H1 (cell line): Measurements from ENCODE around the gene MGARP.

Experiments
- CREB1 ChIP-seq: IDR thresholded peaks from 2 replicates; pipeline ENCODE4 v1.6.1; 2012; ENCODE audit warnings: inconsistent platforms
- EZH2 ChIP-seq: fragments of 200-600 bp; sonication (generic); IDR thresholded peaks from 2 replicates; pipeline ENCODE4 v1.7.1; 2012; ENCODE audit warnings: low read depth, mild to moderate bottlenecking, moderate library complexity, low read length, inconsistent platforms; ENCODE audit not compliant: severe bottlenecking
- HDAC2 ChIP-seq, 2 experiments: fragments of 300-600 bp in 1 of 2; sonication (generic) in 1 of 2; IDR thresholded peaks; 2 replicates each; pipeline ENCODE4 v1.6.1; 2011 to 2012; ENCODE audit warnings: low read depth in 2 of 2, low read length in 2 of 2, mild to moderate bottlenecking in 2 of 2, moderate library complexity in 2 of 2, borderline replicate concordance in 1 of 2, inconsistent platforms in 1 of 2
- JUN ChIP-seq: IDR thresholded peaks from 2 replicates; pipeline ENCODE4 v1.6.1; 2011; ENCODE audit warnings: low read depth, mild to moderate bottlenecking, improper control_type of control experiment, low read length
- TCF12 ChIP-seq: IDR thresholded peaks from 2 replicates; pipeline ENCODE4 v1.6.1; 2011; ENCODE audit warnings: low read depth, mild to moderate bottlenecking, low read length
- YY1 ChIP-seq: IDR thresholded peaks from 2 replicates; pipeline ENCODE4 v1.6.1; 2011; ENCODE audit warnings: low read depth, mild to moderate bottlenecking, low read length
- TF ChIP-seq, protein P1 (sequence below), 3 experiments: IDR thresholded peaks; 1 replicate in 2 of 3; 2 replicates in 1 of 3; pipeline versions ENCODE4 v1.5.1 to v1.6.1; 2011; ENCODE audit warnings: low read length in 3 of 3, mild to moderate bottlenecking in 3 of 3, inconsistent platforms in 2 of 3, low read depth in 1 of 3, moderate library complexity in 1 of 3; ENCODE audit not compliant: insufficient read depth in 1 of 3; ENCODE audit errors: control extremely low read depth in 1 of 3

DNA sequence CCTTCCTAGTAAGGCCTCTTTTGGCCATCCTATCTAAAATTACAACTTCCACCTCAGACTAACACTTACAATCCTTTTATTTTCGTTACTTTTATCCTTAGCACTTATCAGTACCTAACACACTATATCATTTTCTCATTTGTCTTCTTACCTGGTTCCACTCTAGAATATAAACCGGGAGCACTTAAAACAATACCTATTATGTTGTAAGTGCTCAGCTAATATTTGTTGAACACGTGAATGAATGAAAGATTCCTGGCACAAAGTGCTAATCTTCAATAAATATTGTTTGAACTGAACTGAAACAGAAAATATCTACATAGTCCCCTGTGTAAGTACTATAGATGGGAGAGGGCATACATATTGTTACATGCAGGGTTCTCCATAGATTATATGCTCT is 14.4 kb downstream of the MGARP start:
- TF ChIP-seq, protein P1, sequence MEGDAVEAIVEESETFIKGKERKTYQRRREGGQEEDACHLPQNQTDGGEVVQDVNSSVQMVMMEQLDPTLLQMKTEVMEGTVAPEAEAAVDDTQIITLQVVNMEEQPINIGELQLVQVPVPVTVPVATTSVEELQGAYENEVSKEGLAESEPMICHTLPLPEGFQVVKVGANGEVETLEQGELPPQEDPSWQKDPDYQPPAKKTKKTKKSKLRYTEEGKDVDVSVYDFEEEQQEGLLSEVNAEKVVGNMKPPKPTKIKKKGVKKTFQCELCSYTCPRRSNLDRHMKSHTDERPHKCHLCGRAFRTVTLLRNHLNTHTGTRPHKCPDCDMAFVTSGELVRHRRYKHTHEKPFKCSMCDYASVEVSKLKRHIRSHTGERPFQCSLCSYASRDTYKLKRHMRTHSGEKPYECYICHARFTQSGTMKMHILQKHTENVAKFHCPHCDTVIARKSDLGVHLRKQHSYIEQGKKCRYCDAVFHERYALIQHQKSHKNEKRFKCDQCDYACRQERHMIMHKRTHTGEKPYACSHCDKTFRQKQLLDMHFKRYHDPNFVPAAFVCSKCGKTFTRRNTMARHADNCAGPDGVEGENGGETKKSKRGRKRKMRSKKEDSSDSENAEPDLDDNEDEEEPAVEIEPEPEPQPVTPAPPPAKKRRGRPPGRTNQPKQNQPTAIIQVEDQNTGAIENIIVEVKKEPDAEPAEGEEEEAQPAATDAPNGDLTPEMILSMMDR (IDR thresholded peaks at IDR 0.05; ENCODE audit: control extremely low read depth in 1 of 3, insufficient read depth in 1 of 3, low read depth in 1 of 3, low read length in 3 of 3) = no peak
- TF ChIP-seq TCF12 (no peak), CREB1 (no peak), JUN (no peak), EZH2 (no peak), YY1 (no peak), HDAC2 (IDR thresholded peaks at IDR 0.05; ENCODE audit: borderline replicate concordance in 1 of 2, low read depth in 2 of 2, low read length in 2 of 2) (no peak)
